Measurements from ENCODE around the gene ANAPC13.

The ANAPC13 gene

GRCh38 chr3:134464689-134465365, 21.0 kb downstream of the ANAPC13 start:
- Histone ChIP-seq H3K36me3 (ENCODE audit: control insufficient read depth, low read depth, low read length) (no peaks in the 10 kb centered on the region), H3K27ac (ENCODE audit: low read length) (peak overlapping the region; percentile 91), H3K27me3 (ENCODE audit: control insufficient read depth, insufficient read depth, low read length) (no peaks in the 10 kb centered on the region), H3K4me1 (ENCODE audit: control insufficient read depth, low read depth, low read length) (peaks cover 27% of the 10 kb centered on the region), H3K9ac (ENCODE audit: low read length) (peak overlapping the region; percentile 81), H3K9me3 (ENCODE audit: control insufficient read depth, low read depth, low read length) (no peaks in the 10 kb centered on the region), H3K4me3 (ENCODE audit: low read length) (peak overlapping the region; percentile 44)

GRCh38 chr3:134464064-134464688, 21.6 kb downstream of the ANAPC13 start:
- Histone ChIP-seq H3K27me3 (ENCODE audit: control insufficient read depth, insufficient read depth, low read length) (no peaks in the 10 kb centered on the region), H3K27ac (ENCODE audit: low read length) (peak overlapping the region; percentile 91), H3K36me3 (ENCODE audit: control insufficient read depth, low read depth, low read length) (no peaks in the 10 kb centered on the region), H3K4me3 (ENCODE audit: low read length) (peak overlapping the region; percentile 44), H3K9me3 (ENCODE audit: control insufficient read depth, low read depth, low read length) (no peaks in the 10 kb centered on the region), H3K4me1 (ENCODE audit: control insufficient read depth, low read depth, low read length) (peaks cover 27% of the 10 kb centered on the region), H3K9ac (ENCODE audit: low read length) (peak overlapping the region; percentile 81)

GRCh38 chr3:134463676-134464063, 22.1 kb downstream of the ANAPC13 start:
- Histone ChIP-seq H3K9ac (ENCODE audit: low read length) (peak overlapping the region; percentile 81), H3K36me3 (ENCODE audit: control insufficient read depth, low read depth, low read length) (no peaks in the 10 kb centered on the region), H3K27me3 (ENCODE audit: control insufficient read depth, insufficient read depth, low read length) (no peaks in the 10 kb centered on the region), H3K27ac (ENCODE audit: low read length) (peak overlapping the region; percentile 81), H3K4me3 (ENCODE audit: low read length) (peak overlapping the region; percentile 44), H3K9me3 (ENCODE audit: control insufficient read depth, low read depth, low read length) (no peaks in the 10 kb centered on the region), H3K4me1 (ENCODE audit: control insufficient read depth, low read depth, low read length) (peaks cover 27% of the 10 kb centered on the region)

DNA sequence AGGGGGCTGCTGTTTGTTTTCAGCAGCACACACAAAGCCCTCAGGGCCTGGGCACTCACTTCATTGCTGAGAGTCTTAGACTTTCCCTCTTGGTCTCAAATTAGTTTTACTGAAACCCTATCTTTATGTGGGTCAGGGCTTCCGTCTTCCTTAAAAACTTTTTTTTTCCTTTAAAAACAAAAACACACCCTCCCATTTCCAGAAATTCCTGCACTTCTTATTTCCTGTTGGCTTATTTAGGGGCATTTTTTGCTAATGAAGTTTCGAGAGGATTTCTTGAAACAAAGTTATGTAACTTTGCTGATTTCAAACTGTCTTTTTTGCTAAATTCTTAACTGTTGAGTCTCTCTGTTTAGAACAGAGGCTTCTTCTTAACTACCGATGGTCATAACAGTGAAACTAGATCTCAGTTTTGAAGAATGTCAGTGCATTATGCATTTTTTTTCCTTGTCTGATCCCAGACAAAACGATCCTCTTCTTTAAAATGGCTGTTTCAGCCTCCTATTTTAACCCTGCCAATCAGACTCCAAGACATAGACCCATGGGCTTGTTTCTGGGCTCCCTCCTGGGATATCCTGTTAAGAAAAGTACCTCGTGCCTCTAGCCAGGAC, 23.3 kb downstream of the ANAPC13 start:
- peaks cover 27% of the 10 kb centered on the region for H3K4me1 ChIP-seq (ENCODE audit: control insufficient read depth, low read depth, low read length)
- no peaks in the 10 kb centered on the region for H3K36me3 ChIP-seq (ENCODE audit: control insufficient read depth, low read depth, low read length)
- peak overlapping the region; percentile 19 for H3K27ac ChIP-seq (ENCODE audit: low read length)
- no peaks in the 10 kb centered on the region for H3K9me3 ChIP-seq (ENCODE audit: control insufficient read depth, low read depth, low read length)
- no peak overlapping the region for H3K4me3 ChIP-seq (ENCODE audit: low read length)
- peak overlapping the region; percentile 42 for H3K9ac ChIP-seq (ENCODE audit: low read length)
- H3K27me3 ChIP-seq (ENCODE audit: control insufficient read depth, insufficient read depth, low read length), result no peaks in the 10 kb centered on the region

GRCh38 chr3:134460965-134461364, 24.8 kb downstream of the ANAPC13 start:
- H3K9me3 ChIP-seq (ENCODE audit: control insufficient read depth, low read depth, low read length), result no peaks in the 10 kb centered on the region
- no peaks in the 10 kb centered on the region for H3K36me3 ChIP-seq (ENCODE audit: control insufficient read depth, low read depth, low read length)
- no peak overlapping the region for H3K4me3 ChIP-seq (ENCODE audit: low read length)
- no peak overlapping the region for H3K27ac ChIP-seq (ENCODE audit: low read length)
- no peak overlapping the region for H3K9ac ChIP-seq (ENCODE audit: low read length)
- no peaks in the 10 kb centered on the region for H3K27me3 ChIP-seq (ENCODE audit: control insufficient read depth, insufficient read depth, low read length)
- H3K4me1 ChIP-seq (ENCODE audit: control insufficient read depth, low read depth, low read length), result peaks cover 27% of the 10 kb centered on the region

DNA sequence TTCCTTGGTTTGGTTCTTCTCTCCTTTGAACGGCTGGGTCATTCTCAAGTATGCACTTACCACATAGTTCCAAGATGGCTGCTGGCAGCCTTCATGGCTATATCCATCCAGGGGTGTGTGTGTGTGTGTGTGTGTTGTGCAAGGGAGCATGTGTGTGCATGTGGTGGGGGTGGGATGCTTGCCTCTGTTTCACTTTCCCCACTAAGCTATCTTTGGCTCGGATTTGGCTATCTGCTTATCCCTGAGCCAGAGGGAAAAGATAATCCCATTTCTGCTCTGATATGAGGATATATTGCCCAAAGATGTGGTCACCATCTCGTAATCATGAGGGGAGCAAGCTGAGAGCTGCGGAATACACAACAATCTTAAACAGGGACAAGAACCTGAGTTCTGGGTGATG, 26.2 kb downstream of the ANAPC13 start:
- no peaks in the 10 kb centered on the region for H3K36me3 ChIP-seq (ENCODE audit: control insufficient read depth, low read depth, low read length)
- H3K9me3 ChIP-seq (ENCODE audit: control insufficient read depth, low read depth, low read length), result no peaks in the 10 kb centered on the region
- no peak overlapping the region for H3K27ac ChIP-seq (ENCODE audit: low read length)
- no peak overlapping the region for H3K9ac ChIP-seq (ENCODE audit: low read length)
- no peak overlapping the region for H3K4me3 ChIP-seq (ENCODE audit: low read length)
- H3K4me1 ChIP-seq (ENCODE audit: control insufficient read depth, low read depth, low read length), result peaks cover 24% of the 10 kb centered on the region
- H3K27me3 ChIP-seq (ENCODE audit: control insufficient read depth, insufficient read depth, low read length), result no peaks in the 10 kb centered on the region

DNA sequence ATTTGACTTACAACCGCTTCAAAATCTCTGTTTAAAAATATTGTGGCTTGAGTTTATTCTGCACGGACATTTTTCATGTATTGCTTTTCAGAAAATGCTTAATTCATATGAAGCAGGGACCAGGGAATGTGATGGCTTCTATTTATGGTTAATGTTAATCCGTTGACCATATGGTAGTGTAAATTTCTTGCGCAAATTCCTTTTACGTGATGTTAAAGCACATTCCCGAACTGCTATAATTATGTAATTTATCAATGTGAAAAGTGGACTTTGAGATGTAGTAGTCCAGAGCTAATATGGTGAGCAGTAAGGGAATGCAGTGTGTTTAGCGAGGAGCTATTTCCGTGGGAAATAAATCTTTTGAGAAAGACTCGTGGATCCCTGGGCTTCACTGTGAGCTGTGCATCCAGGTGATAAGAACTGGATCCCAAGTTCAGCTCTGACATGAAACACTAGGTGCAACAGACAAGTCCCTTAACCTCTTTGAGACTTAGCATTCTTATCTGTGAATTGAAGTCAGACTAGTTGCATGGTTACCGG, 27.3 kb downstream of the ANAPC13 start:
- Histone ChIP-seq H3K36me3 (ENCODE audit: control insufficient read depth, low read depth, low read length) (no peaks in the 10 kb centered on the region), H3K9ac (ENCODE audit: low read length) (no peak overlapping the region), H3K27ac (ENCODE audit: low read length) (no peak overlapping the region)

DNA sequence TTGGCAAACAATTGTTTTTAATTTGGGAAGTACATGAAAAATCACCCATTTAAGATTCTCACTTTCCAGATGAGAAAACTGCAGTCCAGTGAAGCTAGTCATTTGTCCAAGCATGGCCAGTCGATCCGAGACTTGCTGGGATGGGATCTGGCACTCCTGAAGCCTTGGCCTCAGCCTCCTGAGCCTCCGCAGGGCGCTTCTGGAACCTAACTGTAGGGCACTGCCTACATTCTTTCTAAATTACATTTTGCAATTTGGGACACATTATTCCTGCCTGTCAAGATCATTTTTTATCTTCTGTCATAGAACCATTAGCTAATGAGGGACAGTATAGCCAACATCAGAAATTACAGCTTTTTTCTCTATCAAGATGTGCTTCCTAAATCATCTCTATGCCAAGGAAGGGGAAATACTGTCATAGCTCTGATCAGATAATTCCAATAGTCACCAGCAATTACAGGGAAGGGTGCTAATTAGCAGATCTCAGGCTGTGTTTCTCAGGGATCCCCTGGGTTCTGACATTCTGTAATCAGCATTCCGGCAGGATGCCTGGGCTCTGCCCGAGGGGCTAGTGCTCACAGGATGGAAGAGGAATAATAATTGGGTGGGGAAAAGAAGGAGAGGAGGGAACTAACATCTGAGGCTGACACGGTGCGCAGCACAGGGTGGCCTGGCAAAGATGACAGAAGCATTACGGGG, 28.3 kb downstream of the ANAPC13 start:
- Histone ChIP-seq H3K36me3 (ENCODE audit: control insufficient read depth, low read depth, low read length) (no peaks in the 10 kb centered on the region), H3K27me3 (ENCODE audit: control insufficient read depth, insufficient read depth, low read length) (no peaks in the 10 kb centered on the region), H3K4me3 (ENCODE audit: low read length) (no peak overlapping the region), H3K9ac (ENCODE audit: low read length) (no peak overlapping the region), H3K4me1 (ENCODE audit: control insufficient read depth, low read depth, low read length) (peaks cover 11% of the 10 kb centered on the region), H3K27ac (ENCODE audit: low read length) (no peak overlapping the region), H3K9me3 (ENCODE audit: control insufficient read depth, low read depth, low read length) (no peaks in the 10 kb centered on the region)

More for the DNA sequence above, 27.3 kb downstream of the ANAPC13 start:
- Histone ChIP-seq H3K4me1 (ENCODE audit: control insufficient read depth, low read depth, low read length) (peaks cover 13% of the 10 kb centered on the region), H3K9me3 (ENCODE audit: control insufficient read depth, low read depth, low read length) (no peaks in the 10 kb centered on the region), H3K4me3 (ENCODE audit: low read length) (no peak overlapping the region), H3K27me3 (ENCODE audit: control insufficient read depth, insufficient read depth, low read length) (no peaks in the 10 kb centered on the region)

DNA sequence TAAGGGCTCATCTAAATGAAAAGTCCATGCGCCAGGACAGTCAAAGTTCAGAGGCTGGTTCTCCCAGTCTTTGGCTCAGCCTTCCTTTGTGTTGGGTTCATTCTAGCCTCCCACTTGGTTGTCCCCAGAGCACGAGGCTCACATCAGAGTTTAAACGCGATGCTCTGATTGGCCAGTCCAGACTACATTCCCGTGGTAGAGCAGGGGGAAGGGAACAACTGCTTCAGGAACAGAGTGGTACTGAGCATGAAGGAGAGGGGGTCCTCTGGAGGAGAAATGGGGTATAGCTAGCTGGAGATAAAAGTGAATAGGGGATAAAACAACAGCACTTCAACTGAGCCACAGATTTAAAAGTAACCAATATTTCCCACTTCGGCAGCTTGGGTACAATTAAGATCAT, 32.2 kb downstream of the ANAPC13 start:
- H3K36me3 ChIP-seq (ENCODE audit: control insufficient read depth, low read depth, low read length), result no peaks in the 10 kb centered on the region
- no peaks in the 10 kb centered on the region for H3K9me3 ChIP-seq (ENCODE audit: control insufficient read depth, low read depth, low read length)
- no peak overlapping the region for H3K4me3 ChIP-seq (ENCODE audit: low read length)
- no peak overlapping the region for H3K9ac ChIP-seq (ENCODE audit: low read length)
- no peaks in the 10 kb centered on the region for H3K27me3 ChIP-seq (ENCODE audit: control insufficient read depth, insufficient read depth, low read length)
- peaks cover 6% of the 10 kb centered on the region for H3K4me1 ChIP-seq (ENCODE audit: control insufficient read depth, low read depth, low read length)
- no peak overlapping the region for H3K27ac ChIP-seq (ENCODE audit: low read length)

DNA sequence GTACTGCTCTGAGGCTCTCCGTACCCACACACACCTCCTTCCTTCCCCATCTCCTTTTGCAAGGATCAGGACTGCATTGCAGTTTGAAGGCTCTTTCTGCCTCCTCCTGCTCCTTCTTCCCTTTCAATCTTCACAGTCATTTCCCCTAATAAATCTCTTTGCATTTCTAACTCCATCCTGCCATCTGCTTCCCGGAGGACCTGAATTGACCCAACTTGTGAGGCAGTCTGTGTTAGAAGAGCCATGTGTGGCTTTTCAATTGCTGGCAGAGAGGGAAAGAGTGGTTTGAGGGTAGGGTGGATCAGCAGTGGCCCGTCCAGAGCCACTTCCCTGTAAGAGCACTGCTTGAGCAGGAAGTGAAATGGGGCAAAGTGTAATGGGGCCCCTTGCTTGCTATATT, 35.8 kb downstream of the ANAPC13 start:
- no peaks in the 10 kb centered on the region for H3K36me3 ChIP-seq (ENCODE audit: control insufficient read depth, low read depth, low read length)
- no peak overlapping the region for H3K27ac ChIP-seq (ENCODE audit: low read length)
- no peak overlapping the region for H3K4me3 ChIP-seq (ENCODE audit: low read length)
- no peaks in the 10 kb centered on the region for H3K9me3 ChIP-seq (ENCODE audit: control insufficient read depth, low read depth, low read length)
- H3K4me1 ChIP-seq (ENCODE audit: control insufficient read depth, low read depth, low read length), result peaks cover 6% of the 10 kb centered on the region
- no peak overlapping the region for H3K9ac ChIP-seq (ENCODE audit: low read length)
- H3K27me3 ChIP-seq (ENCODE audit: control insufficient read depth, insufficient read depth, low read length), result no peaks in the 10 kb centered on the region

GRCh38 chr3:134449277-134449676, 36.5 kb downstream of the ANAPC13 start:
- Histone ChIP-seq H3K4me3 (ENCODE audit: low read length) (no peak overlapping the region), H3K27me3 (ENCODE audit: control insufficient read depth, insufficient read depth, low read length) (no peaks in the 10 kb centered on the region), H3K9ac (ENCODE audit: low read length) (no peak overlapping the region), H3K4me1 (ENCODE audit: control insufficient read depth, low read depth, low read length) (peaks cover 6% of the 10 kb centered on the region), H3K9me3 (ENCODE audit: control insufficient read depth, low read depth, low read length) (no peaks in the 10 kb centered on the region), H3K36me3 (ENCODE audit: control insufficient read depth, low read depth, low read length) (no peaks in the 10 kb centered on the region), H3K27ac (ENCODE audit: low read length) (no peak overlapping the region)

All from iPS-18a (cell line).